ENCODE results near the gene TIAM1.

GRCh38 chr21:31317688-31318087 lies 26.4 kb downstream of the TIAM1 start:
- TF ChIP-seq, protein P1, sequence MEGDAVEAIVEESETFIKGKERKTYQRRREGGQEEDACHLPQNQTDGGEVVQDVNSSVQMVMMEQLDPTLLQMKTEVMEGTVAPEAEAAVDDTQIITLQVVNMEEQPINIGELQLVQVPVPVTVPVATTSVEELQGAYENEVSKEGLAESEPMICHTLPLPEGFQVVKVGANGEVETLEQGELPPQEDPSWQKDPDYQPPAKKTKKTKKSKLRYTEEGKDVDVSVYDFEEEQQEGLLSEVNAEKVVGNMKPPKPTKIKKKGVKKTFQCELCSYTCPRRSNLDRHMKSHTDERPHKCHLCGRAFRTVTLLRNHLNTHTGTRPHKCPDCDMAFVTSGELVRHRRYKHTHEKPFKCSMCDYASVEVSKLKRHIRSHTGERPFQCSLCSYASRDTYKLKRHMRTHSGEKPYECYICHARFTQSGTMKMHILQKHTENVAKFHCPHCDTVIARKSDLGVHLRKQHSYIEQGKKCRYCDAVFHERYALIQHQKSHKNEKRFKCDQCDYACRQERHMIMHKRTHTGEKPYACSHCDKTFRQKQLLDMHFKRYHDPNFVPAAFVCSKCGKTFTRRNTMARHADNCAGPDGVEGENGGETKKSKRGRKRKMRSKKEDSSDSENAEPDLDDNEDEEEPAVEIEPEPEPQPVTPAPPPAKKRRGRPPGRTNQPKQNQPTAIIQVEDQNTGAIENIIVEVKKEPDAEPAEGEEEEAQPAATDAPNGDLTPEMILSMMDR (IDR thresholded peaks at IDR 0.05) = no peak
- TF ChIP-seq POLR2A (IDR thresholded peaks at IDR 0.05) = no peak
- TF ChIP-seq EP300 (IDR thresholded peaks at IDR 0.05) = no peak

Data from stomach (tissue), 4 donors.